Tibial nerve (tissue), 4 donors: ENCODE data around the gene DNAJC16.

Experiments used
- CTCF ChIP-seq, 5 experiments: fragments of 200-600 bp in 3 of 5; fragments of 450-650 bp in 2 of 5; sonication (generic) in 3 of 5; IDR thresholded peaks; one replicate each; pipeline ENCODE4 v1.5.1; 2016 to 2019; ENCODE audit warnings: antibody characterized with exemption in 5 of 5, mild to moderate bottlenecking in 3 of 5, moderate library complexity in 2 of 5
- EP300 ChIP-seq, 2 donors: sonication (generic); formaldehyde crosslinking; IDR thresholded peaks; one replicate each; pipeline ENCODE4 v1.6.1; 2017; ENCODE audit warnings: antibody characterized with exemption in 2 of 2, mild to moderate bottlenecking in 1 of 2
- POLR2A ChIP-seq, 2 donors: fragments of 450-650 bp; IDR thresholded peaks; one replicate each; pipeline ENCODE4 v1.6.1; 2017; ENCODE audit warnings: antibody characterized with exemption in 2 of 2, mild to moderate bottlenecking in 2 of 2, moderate library complexity in 2 of 2

- TF ChIP-seq POLR2A (IDR thresholded peaks at IDR 0.05): no peak
- no peak for TF ChIP-seq CTCF (IDR thresholded peaks at IDR 0.05)
- no peak for TF ChIP-seq EP300 (IDR thresholded peaks at IDR 0.05)
Observed at GRCh38 chr1:15574741-15575140, 48.1 kb downstream of the DNAJC16 start.
